MM.1S (cell line): ENCODE results near the gene CEACAM19.

Experiments
- CTCF ChIP-seq: fragments of 300-600 bp; sonication (generic); IDR thresholded peaks from 2 replicates; pipeline ENCODE4 v1.5.1; 2016; ENCODE audit warnings: antibody characterized with exemption, low read length, mixed read lengths
- EZH2 ChIP-seq: fragments of 300-600 bp; sonication (generic); optimal IDR thresholded peaks from 2 replicates; pipeline ENCODE3; 2017; ENCODE audit warnings: low read depth, mild to moderate bottlenecking, antibody characterized with exemption, low read length, mixed read lengths
- EZH2phosphoT487 ChIP-seq: fragments of 300-600 bp; sonication (generic); IDR thresholded peaks from 2 replicates; pipeline ENCODE4 v1.6.1; 2018; ENCODE audit warnings: antibody characterized with exemption, low read length

GRCh38 chr19:44624840-44625354 is 46.4 kb upstream of the CEACAM19 start:
- TF ChIP-seq EZH2 (no peak), CTCF (no peak), EZH2phosphoT487 (no peak)
